ENCODE measurements around the gene AMOT.

Gene AMOT

DNA sequence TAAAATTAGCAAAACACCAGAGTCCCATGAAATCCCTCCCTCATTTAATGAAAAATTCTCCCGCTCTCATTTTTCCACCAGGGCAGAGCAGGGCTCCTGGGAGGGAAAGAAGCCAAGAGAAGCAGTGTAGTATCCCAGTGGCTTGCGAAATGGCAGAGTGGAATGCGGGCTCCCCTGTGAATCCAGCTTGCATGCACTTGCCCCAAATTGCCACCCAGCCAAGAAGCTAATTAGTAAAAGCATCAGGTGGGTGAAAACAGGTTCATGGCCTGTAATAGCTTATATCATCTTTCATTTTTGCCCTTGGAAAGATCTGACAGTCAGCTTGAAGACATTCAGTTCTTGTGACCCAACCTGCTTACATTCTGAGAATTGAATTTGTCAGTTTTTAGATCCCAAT is 10.1 kb downstream of the AMOT start:
- H3K4me3 ChIP-seq (ENCODE audit: low read length) = no peak overlapping the region
- no peak for TF ChIP-seq CTCF (IDR thresholded peaks at IDR 0.05; ENCODE audit: insufficient read depth, low read depth, low read length, missing control alignments)
- peak; percentile 44 for DNase-seq (ENCODE audit: low read depth)

GRCh38 chrX:112827292-112827903 is 13.2 kb downstream of the AMOT start:
- DNase-seq (ENCODE audit: low read depth) = no peak
- H3K4me3 ChIP-seq (ENCODE audit: low read length) = no peak overlapping the region
- TF ChIP-seq CTCF (IDR thresholded peaks at IDR 0.05; ENCODE audit: insufficient read depth, low read depth, low read length, missing control alignments) = no peak

DNA sequence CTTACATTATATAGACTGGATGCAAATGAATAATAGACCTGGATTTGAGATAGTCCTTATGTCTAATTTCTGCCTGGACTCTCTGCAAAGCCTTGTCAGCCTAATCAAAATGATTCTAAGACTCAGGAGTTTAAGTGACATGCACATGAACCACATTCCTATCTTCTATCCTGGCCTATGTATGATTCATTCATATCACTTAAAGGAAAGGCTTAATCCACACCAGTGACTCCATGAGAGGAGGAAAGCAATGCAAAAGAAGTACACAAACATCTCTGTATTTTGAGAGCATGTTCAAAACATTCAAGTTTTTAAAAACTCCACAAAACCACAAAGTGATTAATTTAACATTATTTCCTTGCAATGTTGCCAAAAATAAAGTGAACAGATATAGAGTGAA is 14.6 kb downstream of the AMOT start:
- no peak overlapping the region for H3K4me3 ChIP-seq (ENCODE audit: low read length)
- DNase-seq (ENCODE audit: low read depth) = peak; percentile 2
- TF ChIP-seq CTCF (IDR thresholded peaks at IDR 0.05; ENCODE audit: insufficient read depth, low read depth, low read length, missing control alignments) = no peak

DNA sequence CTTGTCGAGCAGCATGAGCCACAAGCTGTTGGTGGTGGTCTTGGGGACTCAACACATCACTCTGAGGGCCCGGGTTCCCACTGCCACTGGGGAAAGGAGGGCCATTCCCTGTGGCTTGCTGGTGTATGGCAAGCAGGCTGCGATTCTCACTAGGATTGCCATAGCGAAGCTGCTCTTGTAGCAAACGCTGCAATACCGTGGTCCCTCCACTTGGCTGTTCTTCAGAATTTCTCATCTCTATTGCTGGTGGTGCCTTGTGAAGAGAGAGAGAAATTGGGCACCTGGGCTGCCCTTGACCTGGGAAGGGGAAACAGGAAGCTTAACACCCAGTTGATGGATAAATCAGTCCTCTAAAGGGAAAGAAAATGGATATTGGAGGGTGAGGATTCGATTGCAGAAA is 17.7 kb downstream of the AMOT start:
- no peak for DNase-seq (ENCODE audit: low read depth)
- no peak overlapping the region for H3K4me3 ChIP-seq (ENCODE audit: low read length)
- TF ChIP-seq CTCF (IDR thresholded peaks at IDR 0.05; ENCODE audit: insufficient read depth, low read depth, low read length, missing control alignments) = no peak

DNA sequence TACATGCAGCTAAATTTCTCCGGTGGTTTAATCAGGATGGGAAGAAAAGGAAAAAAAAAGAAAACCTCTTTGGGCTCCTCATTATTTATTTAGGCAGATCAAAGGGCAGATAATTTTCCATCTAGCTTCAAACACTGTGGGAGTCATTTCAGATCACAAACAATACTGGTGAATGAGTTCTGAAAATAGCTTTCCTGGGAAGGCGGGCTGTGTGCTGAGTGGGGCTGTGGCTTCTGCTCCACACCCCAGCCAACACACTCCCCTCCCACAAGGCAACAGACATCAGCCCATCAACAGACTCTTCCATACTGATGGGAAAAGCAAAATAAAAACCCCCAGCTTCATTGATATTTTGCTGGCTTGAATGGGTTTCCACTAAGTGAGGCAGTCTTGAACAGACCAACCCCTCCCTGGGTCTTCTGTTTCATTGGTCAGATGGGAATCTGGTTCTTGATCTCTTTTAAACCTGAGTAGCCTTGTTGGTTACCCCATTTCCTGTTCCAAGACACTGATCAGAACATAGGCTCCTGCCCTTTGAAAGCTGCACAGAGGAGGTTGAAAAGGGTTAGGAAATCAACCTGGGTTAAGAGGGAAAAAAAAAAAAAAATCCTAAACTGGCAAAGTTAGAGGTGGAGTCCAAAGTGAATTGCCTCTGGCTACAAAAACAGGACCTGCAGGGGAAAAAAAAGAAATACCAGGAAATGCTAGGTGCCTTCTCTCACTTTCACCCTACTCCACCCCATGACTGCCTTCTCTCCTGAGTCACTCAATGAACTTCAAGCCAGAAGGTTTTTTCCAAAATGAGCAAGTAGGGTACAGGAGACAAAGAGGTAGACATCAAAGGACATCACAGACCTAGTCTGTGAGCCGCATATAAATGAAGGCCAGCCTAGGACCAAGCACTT is 20.0 kb downstream of the AMOT start:
- DNase-seq (ENCODE audit: low read depth) = peak; percentile 29
- TF ChIP-seq CTCF (IDR thresholded peaks at IDR 0.05; ENCODE audit: insufficient read depth, low read depth, low read length, missing control alignments) = no peak
- H3K4me3 ChIP-seq (ENCODE audit: low read length) = no peak overlapping the region

DNA sequence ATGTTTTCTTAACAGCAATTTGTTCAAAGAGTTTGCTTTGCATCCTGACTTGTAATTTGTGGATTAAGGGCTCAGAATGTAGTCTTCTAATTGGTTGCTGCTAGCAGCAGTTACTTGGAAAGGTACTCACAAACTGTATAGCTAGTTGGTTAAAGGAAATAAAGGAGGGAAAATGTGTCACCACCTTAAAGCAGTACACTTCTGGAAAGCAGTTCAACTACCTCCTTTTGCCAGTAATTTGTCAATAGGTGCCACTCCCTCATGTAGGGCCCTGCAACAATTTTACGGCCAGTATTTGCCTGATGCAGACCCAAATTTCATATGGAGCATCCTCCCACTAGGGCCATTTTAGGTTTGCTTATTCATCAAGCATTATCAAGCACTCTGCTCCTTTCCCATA is 20.8 kb downstream of the AMOT start:
- DNase-seq (ENCODE audit: low read depth) = no peak
- H3K4me3 ChIP-seq (ENCODE audit: low read length) = no peak overlapping the region
- TF ChIP-seq CTCF (IDR thresholded peaks at IDR 0.05; ENCODE audit: insufficient read depth, low read depth, low read length, missing control alignments) = no peak
